Uterus (tissue), 2 donors: Measurements from ENCODE around the gene SYNCRIP.
"Not testable (repeated sequence)": the region's sequence is repeated elsewhere in the genome, so short reads cannot be mapped to it uniquely, and the experiment has no call there.

Source experiments
- POLR2A ChIP-seq, 2 donors: fragments of 450-650 bp; IDR thresholded peaks; one replicate each; pipeline ENCODE4 v1.6.1; 2016; ENCODE audit warnings: antibody characterized with exemption in 2 of 2, mild to moderate bottlenecking in 1 of 2, moderate library complexity in 1 of 2
- TF ChIP-seq, protein P1 (sequence below), 4 experiments: fragments of 200-600 bp in 2 of 4; fragments of 450-650 bp in 2 of 4; sonication (generic) in 2 of 4; IDR thresholded peaks; one replicate each; pipeline ENCODE4 v1.5.1; 2016 to 2019; ENCODE audit warnings: antibody characterized with exemption in 4 of 4, mild to moderate bottlenecking in 2 of 4, moderate library complexity in 1 of 4

DNA sequence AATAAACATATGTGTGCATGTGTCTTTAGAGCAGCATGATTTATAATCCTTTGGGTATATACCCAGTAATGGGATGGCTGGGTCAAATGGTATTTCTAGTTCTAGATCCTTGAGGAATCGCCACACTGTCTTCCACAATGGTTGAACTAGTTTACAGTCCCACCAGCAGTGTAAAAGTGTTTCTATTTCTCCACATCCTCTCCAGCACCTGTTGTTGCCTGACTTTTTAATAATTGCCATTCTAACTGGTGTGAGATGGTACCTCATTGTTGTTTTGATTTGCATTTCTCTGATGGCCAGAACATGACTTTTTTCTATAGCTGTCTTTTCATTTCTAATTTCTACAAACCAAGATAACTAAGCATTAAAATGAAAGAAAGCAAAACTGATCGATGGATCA lies 78.5 kb downstream of the SYNCRIP start:
- TF ChIP-seq, protein P1, sequence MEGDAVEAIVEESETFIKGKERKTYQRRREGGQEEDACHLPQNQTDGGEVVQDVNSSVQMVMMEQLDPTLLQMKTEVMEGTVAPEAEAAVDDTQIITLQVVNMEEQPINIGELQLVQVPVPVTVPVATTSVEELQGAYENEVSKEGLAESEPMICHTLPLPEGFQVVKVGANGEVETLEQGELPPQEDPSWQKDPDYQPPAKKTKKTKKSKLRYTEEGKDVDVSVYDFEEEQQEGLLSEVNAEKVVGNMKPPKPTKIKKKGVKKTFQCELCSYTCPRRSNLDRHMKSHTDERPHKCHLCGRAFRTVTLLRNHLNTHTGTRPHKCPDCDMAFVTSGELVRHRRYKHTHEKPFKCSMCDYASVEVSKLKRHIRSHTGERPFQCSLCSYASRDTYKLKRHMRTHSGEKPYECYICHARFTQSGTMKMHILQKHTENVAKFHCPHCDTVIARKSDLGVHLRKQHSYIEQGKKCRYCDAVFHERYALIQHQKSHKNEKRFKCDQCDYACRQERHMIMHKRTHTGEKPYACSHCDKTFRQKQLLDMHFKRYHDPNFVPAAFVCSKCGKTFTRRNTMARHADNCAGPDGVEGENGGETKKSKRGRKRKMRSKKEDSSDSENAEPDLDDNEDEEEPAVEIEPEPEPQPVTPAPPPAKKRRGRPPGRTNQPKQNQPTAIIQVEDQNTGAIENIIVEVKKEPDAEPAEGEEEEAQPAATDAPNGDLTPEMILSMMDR (IDR thresholded peaks at IDR 0.05), result not testable (repeated sequence)
- not testable (repeated sequence) for TF ChIP-seq POLR2A (IDR thresholded peaks at IDR 0.05)
